ENCODE results near the gene CACNA2D1. TPM values are rescaled to one million over a fixed set of nuclear protein-coding genes. Genes with fewer than 3 reads are reported as not detected.

CACNA2D1 gene
- total RNA-seq, 1 experiment from 2014 or later: 9.8 TPM

DNA sequence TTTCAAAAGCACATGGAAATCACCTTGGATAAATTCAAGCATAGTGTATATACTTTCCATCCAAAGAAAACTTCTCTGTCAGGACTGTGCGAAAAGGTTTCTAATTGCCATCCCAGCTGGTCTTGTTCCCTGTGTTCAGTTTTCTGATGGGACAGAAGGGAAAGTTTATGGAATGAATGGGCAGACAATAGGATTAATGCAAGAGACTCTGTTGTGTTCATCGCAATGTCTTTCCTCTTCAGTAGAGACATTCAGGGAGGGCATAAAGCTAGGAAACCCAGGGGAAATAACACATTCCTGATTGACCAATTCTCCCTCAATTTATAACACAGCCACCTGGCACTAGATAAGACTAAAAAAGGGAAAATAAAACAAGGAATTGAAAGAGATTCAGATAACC, 78.9 kb downstream of the CACNA2D1 start:
- Histone ChIP-seq H3K4me1 (ENCODE audit: control insufficient read depth, insufficient read depth, low read length) (no peaks in the 10 kb centered on the region), H3K9me3 (ENCODE audit: control insufficient read depth, insufficient read depth, low read depth, low read length) (no peaks in the 10 kb centered on the region), H3K4me3 (ENCODE audit: low read depth in 2 of 2, low read length in 2 of 2) (no peak overlapping the region), H3K27me3 (ENCODE audit: control insufficient read depth, insufficient read depth, low read length) (no peaks in the 10 kb centered on the region), H3K36me3 (ENCODE audit: control insufficient read depth, insufficient read depth, low read length) (no peaks in the 10 kb centered on the region), H3K27ac (ENCODE audit: low read length) (no peak overlapping the region)
- in situ Hi-C loops (cut with HindIII; ENCODE audit: low pct_unique_long_range_greater_than_20kb, low sequenced_read_pairs): no loop called here
- TF ChIP-seq SIN3A (IDR thresholded peaks at IDR 0.05; ENCODE audit: borderline replicate concordance, insufficient read depth, low read depth, low read length) (no peak), REST (IDR thresholded peaks at IDR 0.05; ENCODE audit: insufficient read depth in 1 of 2, low read depth in 2 of 2, low read length in 1 of 2) (no peak), POLR2AphosphoS5 (IDR thresholded peaks at IDR 0.05; ENCODE audit: low read depth, low read length) (no peak), TCF7L2 (IDR thresholded peaks at IDR 0.05; ENCODE audit: low read depth, low read length) (no peak)
- TF ChIP-seq, protein P1, sequence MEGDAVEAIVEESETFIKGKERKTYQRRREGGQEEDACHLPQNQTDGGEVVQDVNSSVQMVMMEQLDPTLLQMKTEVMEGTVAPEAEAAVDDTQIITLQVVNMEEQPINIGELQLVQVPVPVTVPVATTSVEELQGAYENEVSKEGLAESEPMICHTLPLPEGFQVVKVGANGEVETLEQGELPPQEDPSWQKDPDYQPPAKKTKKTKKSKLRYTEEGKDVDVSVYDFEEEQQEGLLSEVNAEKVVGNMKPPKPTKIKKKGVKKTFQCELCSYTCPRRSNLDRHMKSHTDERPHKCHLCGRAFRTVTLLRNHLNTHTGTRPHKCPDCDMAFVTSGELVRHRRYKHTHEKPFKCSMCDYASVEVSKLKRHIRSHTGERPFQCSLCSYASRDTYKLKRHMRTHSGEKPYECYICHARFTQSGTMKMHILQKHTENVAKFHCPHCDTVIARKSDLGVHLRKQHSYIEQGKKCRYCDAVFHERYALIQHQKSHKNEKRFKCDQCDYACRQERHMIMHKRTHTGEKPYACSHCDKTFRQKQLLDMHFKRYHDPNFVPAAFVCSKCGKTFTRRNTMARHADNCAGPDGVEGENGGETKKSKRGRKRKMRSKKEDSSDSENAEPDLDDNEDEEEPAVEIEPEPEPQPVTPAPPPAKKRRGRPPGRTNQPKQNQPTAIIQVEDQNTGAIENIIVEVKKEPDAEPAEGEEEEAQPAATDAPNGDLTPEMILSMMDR (IDR thresholded peaks at IDR 0.05): no peak
- ATAC-seq (no peak), DNase-seq (ENCODE audit: low read depth, low spot score) (no peak)
- no TSS peak for BruUV-seq (replicated peaks)
- ChIA-PET CTCF (no interaction called here), POLR2A (no interaction called here)
- intact Hi-C loops (cut with micrococcal nuclease; ENCODE audit: unreplicated experiment): no loop called here

DNA sequence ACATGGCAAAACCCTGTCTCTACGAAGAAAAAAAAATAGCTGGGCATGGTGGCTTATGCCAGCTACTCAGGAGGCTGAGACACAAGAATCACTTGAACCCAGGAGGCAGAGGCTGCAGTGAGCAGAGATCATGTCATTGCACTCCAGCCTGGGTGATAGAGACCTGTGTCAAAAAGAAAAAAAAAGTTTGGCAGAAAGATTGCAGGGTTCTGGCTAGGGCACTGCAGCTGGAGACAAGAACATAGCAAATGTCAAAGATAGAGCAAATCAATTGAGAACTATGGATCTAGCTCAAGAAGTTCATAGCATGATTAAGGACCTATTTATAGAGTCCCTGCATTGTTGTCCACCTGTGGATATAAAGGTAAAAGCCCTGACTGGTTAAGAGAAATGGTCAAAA, 79.5 kb downstream of the CACNA2D1 start:
- in situ Hi-C loops (cut with HindIII; ENCODE audit: low pct_unique_long_range_greater_than_20kb, low sequenced_read_pairs) (no loop called here), intact Hi-C loops (cut with micrococcal nuclease; ENCODE audit: unreplicated experiment) (no loop called here)
- ChIA-PET CTCF (no interaction called here), POLR2A (no interaction called here)
- no peak for ATAC-seq
- no peaks in the 10 kb centered on the region for H3K36me3 ChIP-seq (ENCODE audit: control insufficient read depth, insufficient read depth, low read length)
- H3K4me1 ChIP-seq (ENCODE audit: control insufficient read depth, insufficient read depth, low read length): no peaks in the 10 kb centered on the region
- no peaks in the 10 kb centered on the region for H3K9me3 ChIP-seq (ENCODE audit: control insufficient read depth, insufficient read depth, low read depth, low read length)
- no peak overlapping the region for H3K4me3 ChIP-seq (ENCODE audit: low read depth in 2 of 2, low read length in 2 of 2)
- no peak overlapping the region for H3K27ac ChIP-seq (ENCODE audit: low read length)
- no peak for DNase-seq (ENCODE audit: low read depth, low spot score)
- BruUV-seq (replicated peaks): no TSS peak
- no peaks in the 10 kb centered on the region for H3K27me3 ChIP-seq (ENCODE audit: control insufficient read depth, insufficient read depth, low read length)
- TF ChIP-seq REST (IDR thresholded peaks at IDR 0.05; ENCODE audit: insufficient read depth in 1 of 2, low read depth in 2 of 2, low read length in 1 of 2) (no peak), SIN3A (IDR thresholded peaks at IDR 0.05; ENCODE audit: borderline replicate concordance, insufficient read depth, low read depth, low read length) (no peak), POLR2AphosphoS5 (IDR thresholded peaks at IDR 0.05; ENCODE audit: low read depth, low read length) (no peak), TCF7L2 (IDR thresholded peaks at IDR 0.05; ENCODE audit: low read depth, low read length) (no peak)
- TF ChIP-seq, protein P1 (IDR thresholded peaks at IDR 0.05): no peak
